ENCODE data around the gene CCDC71.

CCDC71 gene

DNA sequence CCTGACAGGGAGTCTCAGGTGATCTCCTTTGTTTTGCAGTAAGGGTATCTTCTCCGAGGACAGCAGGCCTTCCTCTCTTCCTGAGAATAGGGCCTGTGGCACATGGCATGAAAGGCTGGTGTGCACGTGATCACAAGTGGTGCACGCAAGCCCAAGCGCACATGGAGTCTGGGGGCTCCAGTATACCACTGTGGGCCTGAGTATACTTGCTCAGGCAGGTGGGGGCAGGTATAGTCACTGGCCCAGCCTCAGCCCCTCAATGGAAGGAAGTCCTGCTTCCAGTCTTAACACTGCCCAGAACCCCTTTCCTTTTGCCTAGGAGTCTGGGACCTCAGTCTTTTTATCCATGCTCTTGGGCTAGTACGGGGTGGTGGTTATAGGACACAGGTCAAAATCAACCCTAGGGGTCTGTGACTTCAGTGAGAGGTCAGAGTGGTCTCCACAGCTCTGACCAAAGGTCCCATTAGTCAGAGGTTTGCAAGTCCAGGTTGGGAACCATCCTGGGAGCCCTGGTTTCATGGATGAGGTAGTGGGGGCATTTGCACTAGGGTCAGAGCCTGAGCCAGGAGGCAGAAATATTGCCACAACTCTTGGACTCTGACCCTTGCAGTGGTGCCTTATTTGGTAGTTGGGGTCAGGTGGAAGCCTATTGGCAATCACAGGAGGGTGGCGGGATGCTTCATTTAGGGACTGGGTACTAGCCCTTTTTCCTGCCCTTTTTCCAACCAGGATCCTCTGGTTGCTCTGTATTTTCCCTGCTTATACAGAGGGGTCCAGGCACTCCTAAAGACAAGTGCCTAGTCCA lies 823 bp upstream of the CCDC71 start:
- no peak for FAIRE-seq

- no peak for FAIRE-seq
Observed at GRCh38 chr3:49164983-49165720, 979 bp downstream of the CCDC71 start.

DNA sequence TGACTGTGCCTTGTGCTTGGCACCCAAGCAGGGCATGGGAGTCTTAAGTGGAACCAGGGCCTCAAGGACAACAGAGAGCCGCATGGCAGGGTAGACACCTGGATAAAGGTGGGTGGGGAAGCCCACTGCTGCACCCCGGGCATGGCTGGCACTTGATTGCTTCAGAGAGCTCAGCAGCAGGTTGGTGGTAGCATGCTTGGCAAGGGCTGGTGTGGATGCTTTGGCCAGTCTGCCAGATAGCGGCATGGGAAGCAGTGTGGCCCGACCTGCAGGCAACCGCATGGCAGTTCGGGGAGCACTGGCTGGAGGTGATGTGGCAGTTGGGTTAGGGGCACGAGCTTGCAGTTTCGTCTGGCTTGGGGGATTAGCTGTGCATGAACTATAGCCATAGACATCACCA lies 2.5 kb downstream of the CCDC71 start:
- no peak for FAIRE-seq

GRCh38 chr3:49162751-49163419 lies 3.2 kb downstream of the CCDC71 start:
- no peak for FAIRE-seq

DNA sequence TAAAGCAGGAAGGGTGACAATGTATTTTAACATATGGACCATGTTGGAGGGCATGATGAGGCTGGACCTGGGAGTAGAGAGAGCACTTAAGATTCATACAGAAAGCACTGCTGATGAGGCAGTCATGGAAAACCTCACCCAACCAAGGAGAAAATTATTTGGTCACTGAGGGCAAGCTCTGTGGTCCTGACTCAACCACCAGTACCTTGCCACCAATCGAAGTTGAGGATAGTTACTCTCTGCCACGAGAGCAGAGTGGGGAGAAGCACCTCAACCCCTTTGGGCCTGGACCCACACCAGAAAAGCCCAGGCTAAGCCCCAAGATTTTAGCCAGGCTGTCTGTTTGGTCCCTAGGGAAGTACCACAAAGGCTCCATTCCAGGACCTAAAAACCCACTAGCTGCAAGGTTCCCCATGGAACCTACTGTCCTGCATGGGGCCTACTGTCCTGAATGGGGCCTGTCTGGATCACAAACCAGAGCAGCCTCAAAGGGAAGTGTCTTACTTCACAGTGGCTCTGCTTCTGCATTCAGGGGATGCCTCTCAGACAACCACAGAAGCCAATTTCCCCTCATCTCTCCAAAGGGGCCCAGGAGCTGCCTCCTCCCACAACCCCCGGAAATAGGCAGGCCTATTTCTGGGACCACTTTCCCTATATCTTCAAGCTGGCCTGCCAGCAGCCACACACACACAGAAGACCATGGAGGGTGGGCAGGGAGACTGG lies 4.2 kb downstream of the CCDC71 start:
- FAIRE-seq, result no peak

DNA sequence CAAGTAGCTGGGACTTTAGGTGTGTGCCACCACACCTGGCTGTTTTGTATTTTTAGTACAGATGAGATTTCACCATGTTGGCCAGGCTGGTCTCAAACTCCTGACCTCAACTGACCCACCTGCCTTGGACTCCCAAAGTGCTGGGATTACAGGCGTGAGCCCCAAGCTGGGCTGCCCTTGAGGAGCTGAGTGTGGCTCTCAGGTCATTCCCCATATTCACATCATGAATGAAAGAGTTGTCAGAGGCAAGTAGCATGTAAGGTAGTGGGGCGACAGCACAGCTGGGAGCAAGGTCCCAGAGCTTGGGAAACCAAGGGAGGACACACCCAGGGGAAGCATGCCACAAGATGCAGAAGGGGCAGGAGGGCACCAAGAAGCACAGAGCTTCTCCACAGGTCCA lies 4.9 kb downstream of the CCDC71 start:
- no peak for FAIRE-seq

DNA sequence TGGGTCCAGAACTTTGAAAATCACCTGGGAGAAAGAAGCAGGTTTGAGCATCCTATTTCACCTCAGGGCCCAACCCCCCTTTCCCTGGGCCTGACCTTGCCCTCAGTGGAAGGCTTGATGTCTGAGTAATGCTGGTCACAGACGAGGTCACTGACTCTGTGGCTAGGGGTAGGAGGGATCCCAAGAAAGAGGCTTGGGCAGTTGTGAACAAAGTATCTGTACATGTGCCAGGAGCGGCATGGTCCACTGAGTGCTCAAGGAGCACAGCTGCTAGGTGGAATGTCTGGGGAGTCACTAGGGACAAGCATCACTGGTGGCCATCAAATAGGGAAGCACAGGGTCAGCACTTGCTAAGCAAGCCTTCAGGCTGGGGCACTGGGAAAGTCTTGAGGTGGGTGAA lies 7.3 kb downstream of the CCDC71 start:
- no peak for FAIRE-seq

GRCh38 chr3:49158103-49158709 lies 7.9 kb downstream of the CCDC71 start:
- no peak for FAIRE-seq

GRCh38 chr3:49157289-49157688 lies 8.8 kb downstream of the CCDC71 start:
- no peak for FAIRE-seq

DNA sequence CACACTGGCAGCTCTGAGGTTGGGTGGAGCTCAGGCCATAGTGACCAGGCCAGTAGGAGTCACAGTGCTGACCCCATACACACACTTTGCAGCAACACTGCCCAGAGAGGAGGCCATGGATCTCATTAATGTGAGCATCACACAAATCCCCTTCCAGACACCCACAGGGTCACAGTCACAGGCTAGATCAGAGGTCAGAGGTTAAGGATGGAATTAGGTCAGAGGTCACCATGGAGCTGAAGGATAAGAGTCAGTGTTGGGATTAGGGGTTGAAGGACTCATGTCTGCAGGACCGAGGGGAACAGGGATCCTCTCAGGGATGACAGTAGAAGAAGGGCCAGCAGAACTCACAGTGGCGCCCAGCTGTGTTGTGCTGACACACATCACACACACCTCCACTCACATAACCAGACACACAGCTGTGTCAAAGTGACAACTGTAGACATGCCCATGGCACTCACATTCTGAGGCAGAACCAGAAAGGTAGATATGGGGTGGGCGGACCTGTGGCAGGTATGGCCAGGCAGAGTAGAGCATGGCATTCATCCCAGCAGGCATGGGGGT lies 12.7 kb downstream of the CCDC71 start:
- no peak for FAIRE-seq

GRCh38 chr3:49151610-49152009 lies 14.5 kb downstream of the CCDC71 start:
- no peak for FAIRE-seq

- no peak for FAIRE-seq
Observed at GRCh38 chr3:49148159-49148558, 18.0 kb downstream of the CCDC71 start.

- no peak for FAIRE-seq
Observed at GRCh38 chr3:49140080-49140479, 26.1 kb downstream of the CCDC71 start.

GRCh38 chr3:49135499-49135898 lies 30.6 kb downstream of the CCDC71 start:
- FAIRE-seq, result no peak

- no peak for FAIRE-seq
Observed at GRCh38 chr3:49134471-49135265, 31.5 kb downstream of the CCDC71 start.

GRCh38 chr3:49133226-49133951 lies 32.7 kb downstream of the CCDC71 start:
- no peak for FAIRE-seq

GRCh38 chr3:49132437-49133225 lies 33.5 kb downstream of the CCDC71 start, which contains the start of gene LAMB2:
Gene LAMB2, minus strand, starts transcription at chr3:49133050. Its CDS starts 183 bp downstream, at chr3:49132867.
- FAIRE-seq, result no peak

GRCh38 chr3:49132073-49132436 lies 34.1 kb downstream of the CCDC71 start:
- FAIRE-seq, result no peak

DNA sequence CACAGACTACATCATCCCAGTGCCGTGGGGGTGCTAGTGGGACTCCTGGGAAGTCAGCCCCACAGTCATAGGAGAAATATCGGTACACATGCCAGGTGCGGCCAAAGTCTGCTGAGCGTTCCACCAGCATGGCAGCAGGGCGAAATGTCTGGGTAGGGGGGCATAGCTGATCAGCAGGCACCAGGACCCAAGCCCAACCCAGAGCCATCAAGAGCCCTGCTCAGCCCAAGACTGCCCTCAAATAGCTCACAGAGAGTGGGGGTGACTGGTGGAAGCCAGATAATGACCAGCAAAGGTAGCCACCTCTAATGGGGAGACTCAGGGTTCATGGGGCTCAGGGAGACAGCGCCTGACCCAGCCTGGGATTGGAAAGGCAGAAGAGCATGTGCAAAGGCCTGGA lies 34.6 kb downstream of the CCDC71 start:
- no peak for FAIRE-seq

- FAIRE-seq, result no peak
Observed at GRCh38 chr3:49131040-49131439, 35.1 kb downstream of the CCDC71 start.
